ENCODE measurements around the gene TRIM9. TPM values are rescaled to one million over a fixed set of nuclear protein-coding genes. Genes with fewer than 3 reads are reported as not detected.

Gene TRIM9
- total and polyA plus RNA-seq, 2 donors (not counting 3 experiments of a cell fraction or from before 2014, with no cell fraction given), result not detected

GRCh38 chr14:51058382-51058781 lies 36.5 kb downstream of the TRIM9 start:
- peaks cover 4 to 6% of the 10 kb centered on the region in 2 experiments for H3K27me3 ChIP-seq (ENCODE audit: control insufficient read depth in 2 of 2, insufficient read depth in 2 of 2, low read length in 2 of 2)
- TF ChIP-seq MAX (IDR thresholded peaks at IDR 0.05; ENCODE audit: insufficient read depth, insufficient read length) (no peak), GATA2 (IDR thresholded peaks at IDR 0.05; ENCODE audit: insufficient read depth, insufficient read length, low read depth, low read length) (no peak), POLR2A (IDR thresholded peaks at IDR 0.05; ENCODE audit: low read depth, low read length) (no peak), FOS (IDR thresholded peaks at IDR 0.05; ENCODE audit: borderline replicate concordance, insufficient read depth, low read length) (no peak), JUN (IDR thresholded peaks at IDR 0.05; ENCODE audit: borderline replicate concordance, insufficient read depth, insufficient read length, low read depth) (no peak), MYC (IDR thresholded peaks at IDR 0.05; ENCODE audit: low read depth, low read length) (no peak), POLR2AphosphoS5 (IDR thresholded peaks at IDR 0.05; ENCODE audit: insufficient read depth, low read depth, low read length) (no peak)
- POLR2A ChIA-PET, result no interaction called here
- no peaks in the 10 kb centered on the region for H3K9me1 ChIP-seq (replicated peaks; ENCODE audit: control insufficient read depth, extremely low read depth, insufficient read depth, low read length)
- no peaks in the 10 kb centered on the region for H3K4me1 ChIP-seq (ENCODE audit: control insufficient read depth, extremely low read depth, insufficient read depth, low read length)
- no peaks in the 10 kb centered on the region for H4K20me1 ChIP-seq (replicated peaks; ENCODE audit: control insufficient read depth, extremely low read depth, insufficient read depth, low read length)
- FAIRE-seq (no peak), DNase-seq (ENCODE audit: low read depth, low spot score) (no peak)
- H3K4me2 ChIP-seq (ENCODE audit: insufficient read depth, low read length), result no peak overlapping the region
- CTCF ChIA-PET, result interaction anchor here (1.3 kb wide), 1 partner anchor 44 kb away, joined by 3 read pairs; no protein-coding TSS in a partner anchor
- H3K27ac ChIP-seq (ENCODE audit: insufficient read depth, low read depth, low read length), result no peak overlapping the region
- no TSS peak for BruUV-seq (replicated peaks)
- no peak overlapping the region for H2AFZ ChIP-seq (ENCODE audit: low read depth, low read length)
- H3K79me2 ChIP-seq (ENCODE audit: control insufficient read depth, insufficient read depth, low read length), result no peaks in the 10 kb centered on the region
- H3K36me3 ChIP-seq (ENCODE audit: control insufficient read depth in 2 of 2, extremely low read depth in 1 of 2, insufficient read depth in 2 of 2, low read length in 2 of 2), result no peaks in the 10 kb centered on the region
- intact Hi-C loops (cut with micrococcal nuclease) (no loop called here), dilution Hi-C loops (cut with MboI; ENCODE audit: extremely low pct_ligation_motif_present, low sequenced_read_pairs) (no loop called here)
- H3K9me3 ChIP-seq (replicated peaks; ENCODE audit: control insufficient read depth, insufficient read depth, low read length), result no peaks in the 10 kb centered on the region
- H3K4me3 ChIP-seq (replicated peaks in 1 of 3; ENCODE audit: insufficient read depth in 1 of 3, low read depth in 1 of 3, low read length in 3 of 3), result no peak overlapping the region
- H3K9ac ChIP-seq (replicated peaks; ENCODE audit: extremely low read depth, insufficient read depth, low read length), result no peak overlapping the region

- Histone ChIP-seq H3K27ac (ENCODE audit: insufficient read depth, low read depth, low read length) (no peak overlapping the region), H3K4me2 (ENCODE audit: insufficient read depth, low read length) (no peak overlapping the region), H3K36me3 (ENCODE audit: control insufficient read depth in 2 of 2, extremely low read depth in 1 of 2, insufficient read depth in 2 of 2, low read length in 2 of 2) (no peaks in the 10 kb centered on the region), H3K9me3 (replicated peaks; ENCODE audit: control insufficient read depth, insufficient read depth, low read length) (no peaks in the 10 kb centered on the region), H3K4me3 (replicated peaks in 1 of 3; ENCODE audit: insufficient read depth in 1 of 3, low read depth in 1 of 3, low read length in 3 of 3) (no peak overlapping the region), H3K9me1 (replicated peaks; ENCODE audit: control insufficient read depth, extremely low read depth, insufficient read depth, low read length) (no peaks in the 10 kb centered on the region), H3K9ac (replicated peaks; ENCODE audit: extremely low read depth, insufficient read depth, low read length) (no peak overlapping the region), H3K4me1 (ENCODE audit: control insufficient read depth, extremely low read depth, insufficient read depth, low read length) (no peaks in the 10 kb centered on the region), H4K20me1 (replicated peaks; ENCODE audit: control insufficient read depth, extremely low read depth, insufficient read depth, low read length) (no peaks in the 10 kb centered on the region), H3K79me2 (ENCODE audit: control insufficient read depth, insufficient read depth, low read length) (no peaks in the 10 kb centered on the region), H3K27me3 (ENCODE audit: control insufficient read depth in 2 of 2, insufficient read depth in 2 of 2, low read length in 2 of 2) (peaks cover 4 to 6% of the 10 kb centered on the region in 2 experiments), H2AFZ (ENCODE audit: low read depth, low read length) (no peak overlapping the region)
- DNase-seq (ENCODE audit: low read depth, low spot score) (no peak), FAIRE-seq (no peak)
- no peak for TF ChIP-seq POLR2AphosphoS5 (IDR thresholded peaks at IDR 0.05; ENCODE audit: insufficient read depth, low read depth, low read length)
- TF ChIP-seq CTCF (IDR thresholded peaks at IDR 0.05; ENCODE audit: extremely low read depth in 1 of 2, insufficient read depth in 1 of 2, low read depth in 1 of 2, low read length in 2 of 2), result no peak
- no peak for TF ChIP-seq POLR2A (IDR thresholded peaks at IDR 0.05; ENCODE audit: low read depth, low read length)
- TF ChIP-seq JUN (IDR thresholded peaks at IDR 0.05; ENCODE audit: borderline replicate concordance, insufficient read depth, insufficient read length, low read depth), result no peak
- no peak for TF ChIP-seq GATA2 (IDR thresholded peaks at IDR 0.05; ENCODE audit: insufficient read depth, insufficient read length, low read depth, low read length)
- TF ChIP-seq FOS (IDR thresholded peaks at IDR 0.05; ENCODE audit: borderline replicate concordance, insufficient read depth, low read length), result no peak
- no peak for TF ChIP-seq MYC (IDR thresholded peaks at IDR 0.05; ENCODE audit: low read depth, low read length)
- no peak for TF ChIP-seq MAX (IDR thresholded peaks at IDR 0.05; ENCODE audit: insufficient read depth, insufficient read length)
- TF ChIP-seq EZH2 (IDR thresholded peaks at IDR 0.05; ENCODE audit: borderline replicate concordance, low read depth, low read length, severe bottlenecking), result no peak
- ChIA-PET CTCF (interaction anchor here (1.3 to 1.5 kb wide), 2 partner anchors 8 to 163 kb away, joined by 3 to 5 read pairs; no protein-coding TSS in a partner anchor), POLR2A (no interaction called here)
- BruUV-seq (replicated peaks), result no TSS peak
- dilution Hi-C loops (cut with MboI; ENCODE audit: extremely low pct_ligation_motif_present, low sequenced_read_pairs), result no loop called here
- intact Hi-C loops (cut with micrococcal nuclease), result no loop called here
Measured at GRCh38 chr14:51056421-51056820, 38.5 kb downstream of the TRIM9 start.

All from endothelial cell of umbilical vein (primary cell).